Keratinocyte (primary cell): ENCODE data around the gene APLF. TPM values are rescaled to one million over a fixed set of nuclear protein-coding genes. Genes with fewer than 3 reads are reported as not detected.

ENCODE experiments used
- DNase-seq: peaks from one replicate; pipeline ENCODE4 v3.0.0-alpha.2; 2011; ENCODE audit warnings: low read depth, missing footprints, low spot score
- FAIRE-seq: peaks from 2 replicates; lab custom pipeline; 2011; peaks lifted over from hg19 to GRCh38; lab: Jason Lieb, UNC
- H2AFZ ChIP-seq: 2 replicates; pipeline ENCODE4 v1.6.0; 2012; ENCODE audit warnings: low read length, control low read depth, inconsistent platforms; ENCODE audit not compliant: control insufficient read depth
- H3K27ac ChIP-seq: 2 replicates; pipeline ENCODE4 v1.5.1; 2011; ENCODE audit warnings: low read length; ENCODE audit not compliant: control insufficient read depth, insufficient read depth
- H3K27me3 ChIP-seq: 3 replicates; pipeline ENCODE4 v1.6.0; 2011; ENCODE audit warnings: low read length; ENCODE audit not compliant: control insufficient read depth, insufficient read depth; ENCODE audit errors: extremely low read depth
- H3K36me3 ChIP-seq, 2 experiments: 2 replicates in 1 of 2; 3 replicates in 1 of 2; pipeline ENCODE4 v1.5.1; 2011; ENCODE audit warnings: low read length in 2 of 2, mild to moderate bottlenecking in 1 of 2; ENCODE audit not compliant: control insufficient read depth in 2 of 2, insufficient read depth in 2 of 2; ENCODE audit errors: extremely low read depth in 1 of 2
- H3K4me1 ChIP-seq: 3 replicates; pipeline ENCODE4 v1.5.1; 2011; ENCODE audit warnings: low read length; ENCODE audit not compliant: control insufficient read depth, insufficient read depth; ENCODE audit errors: extremely low read depth
- H3K4me2 ChIP-seq: 3 replicates; pipeline ENCODE4 v1.6.0; 2011; ENCODE audit warnings: low read depth, low read length; ENCODE audit not compliant: control insufficient read depth, insufficient read depth; ENCODE audit errors: extremely low read depth
- H3K4me3 ChIP-seq, 3 experiments: fragments of 200-600 bp in 1 of 3; sonication (generic) in 1 of 3; 2 replicates in 2 of 3; 3 replicates in 1 of 3; pipeline ENCODE4 v1.5.1; 2011 to 2016; ENCODE audit warnings: low read length in 3 of 3, mild to moderate bottlenecking in 3 of 3, control low read depth in 2 of 3, inconsistent platforms in 1 of 3, low read depth in 1 of 3, mixed read lengths in 1 of 3, mixed run types in 1 of 3, moderate library complexity in 1 of 3; ENCODE audit not compliant: control insufficient read depth in 2 of 3, insufficient read depth in 2 of 3; ENCODE audit errors: extremely low read depth in 1 of 3
- H3K79me2 ChIP-seq: 2 replicates; pipeline ENCODE4 v1.6.0; 2012; ENCODE audit warnings: low read length; ENCODE audit not compliant: control insufficient read depth, insufficient read depth
- H3K9ac ChIP-seq: 3 replicates; pipeline ENCODE4 v1.6.0; 2011; ENCODE audit warnings: low read length; ENCODE audit not compliant: control insufficient read depth, insufficient read depth; ENCODE audit errors: extremely low read depth
- H3K9me1 ChIP-seq: 3 replicates; pipeline ENCODE4 v1.6.0; 2011; ENCODE audit warnings: low read length; ENCODE audit not compliant: control insufficient read depth, insufficient read depth; ENCODE audit errors: extremely low read depth
- H3K9me3 ChIP-seq: 2 replicates; pipeline ENCODE4 v1.5.1; 2012; ENCODE audit warnings: low read depth, low read length; ENCODE audit not compliant: control insufficient read depth
- H4K20me1 ChIP-seq: 3 replicates; pipeline ENCODE4 v1.6.0; 2011; ENCODE audit warnings: low read length; ENCODE audit not compliant: control insufficient read depth, insufficient read depth; ENCODE audit errors: extremely low read depth
- EZH2 ChIP-seq: IDR thresholded peaks from one replicate; pipeline ENCODE4 v1.6.1; 2012; ENCODE audit warnings: inconsistent platforms, mild to moderate bottlenecking, low read length, moderate library complexity
- dilution Hi-C: fragments of 300-500 bp; cut with MboI; formaldehyde crosslinking; loops from one replicate; pipeline ENCODE4 v1.7.0; 2020; ENCODE audit warnings: low sequenced_read_pairs; ENCODE audit not compliant: extremely low pct_ligation_motif_present
- polyA plus RNA-seq, 5 experiments: library from polyadenylated mRNA; depleted of rRNA in 3 of 5; stranded (reverse) in 3 of 5; stranded (forward) in 1 of 5; unstranded in 1 of 5; fragments of >200 nt; gene quantifications; 1 replicate in 1 of 5; 2 replicates in 3 of 5; 3 replicates in 1 of 5; pipeline versions ENCODE4 v1.2.1 to v1.2.3, GENCODE V29; 2011 to 2012; ENCODE audit warnings: missing spikeins in 2 of 5, low read depth in 1 of 5, low replicate concordance in 1 of 5
- TF ChIP-seq, protein P1 (sequence below), 3 experiments: IDR thresholded peaks in 1 of 3; conservative IDR thresholded peaks in 1 of 3; optimal IDR thresholded peaks in 1 of 3; 2 replicates in 2 of 3; 3 replicates in 1 of 3; pipeline versions ENCODE3 to v1.5.1; 2011; ENCODE audit warnings: low read length in 3 of 3, mild to moderate bottlenecking in 3 of 3, moderate library complexity in 2 of 3, control low read depth in 1 of 3, inconsistent platforms in 1 of 3; ENCODE audit not compliant: insufficient read depth in 2 of 3; ENCODE audit errors: extremely low read depth in 1 of 3

The APLF gene
- polyA plus RNA-seq, 1 donor (not counting 4 experiments of a cell fraction or from before 2014, with no cell fraction given) = 3.0 TPM

DNA sequence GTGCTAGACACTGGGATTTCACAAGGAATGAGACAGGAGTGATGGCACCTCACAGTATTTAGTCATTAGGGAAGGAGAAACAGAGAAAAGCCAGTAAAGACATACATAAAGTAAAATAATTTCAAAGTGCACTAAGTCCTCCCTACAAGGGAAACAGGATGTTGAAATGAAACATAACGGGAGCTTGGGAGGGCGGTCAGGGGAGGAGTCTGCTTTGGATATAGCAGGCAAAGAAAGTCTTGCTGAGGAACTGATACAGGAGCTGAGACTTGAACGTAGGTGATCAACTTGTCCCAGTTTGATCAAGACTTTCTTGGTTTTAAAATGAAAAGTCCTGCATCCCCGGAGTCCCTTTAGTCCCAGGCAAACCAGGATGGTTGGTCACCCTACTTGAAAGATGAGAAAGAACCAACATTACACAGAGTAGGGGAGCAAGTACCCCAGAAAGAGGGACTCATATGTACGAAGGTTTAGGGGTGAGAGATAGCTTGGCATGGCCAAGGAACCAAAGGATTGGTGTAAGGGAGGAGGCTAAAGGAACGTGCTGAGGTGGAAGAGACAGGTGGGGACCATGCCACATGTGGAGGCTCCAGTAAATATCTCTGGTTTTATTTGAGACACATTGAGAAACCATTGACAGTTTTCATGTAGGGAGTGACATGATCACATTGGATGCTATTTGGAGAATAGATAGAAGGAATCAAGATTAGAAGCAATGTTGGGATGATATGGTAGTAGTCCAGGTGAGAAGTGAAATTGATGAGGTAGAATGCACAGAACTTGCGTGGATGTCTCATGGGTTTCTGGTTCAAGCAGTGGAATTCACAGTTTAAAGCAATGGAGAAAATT, 28.7 kb upstream of the APLF start:
- no peaks in the 10 kb centered on the region for H3K4me1 ChIP-seq
- dilution Hi-C loops = no loop called here
- H3K9me3 ChIP-seq = no peaks in the 10 kb centered on the region
- no peaks in the 10 kb centered on the region for H3K79me2 ChIP-seq
- DNase-seq = no peak
- H3K4me2 ChIP-seq = no peak overlapping the region
- no peak overlapping the region for H2AFZ ChIP-seq
- no peak for TF ChIP-seq EZH2
- TF ChIP-seq, protein P1, sequence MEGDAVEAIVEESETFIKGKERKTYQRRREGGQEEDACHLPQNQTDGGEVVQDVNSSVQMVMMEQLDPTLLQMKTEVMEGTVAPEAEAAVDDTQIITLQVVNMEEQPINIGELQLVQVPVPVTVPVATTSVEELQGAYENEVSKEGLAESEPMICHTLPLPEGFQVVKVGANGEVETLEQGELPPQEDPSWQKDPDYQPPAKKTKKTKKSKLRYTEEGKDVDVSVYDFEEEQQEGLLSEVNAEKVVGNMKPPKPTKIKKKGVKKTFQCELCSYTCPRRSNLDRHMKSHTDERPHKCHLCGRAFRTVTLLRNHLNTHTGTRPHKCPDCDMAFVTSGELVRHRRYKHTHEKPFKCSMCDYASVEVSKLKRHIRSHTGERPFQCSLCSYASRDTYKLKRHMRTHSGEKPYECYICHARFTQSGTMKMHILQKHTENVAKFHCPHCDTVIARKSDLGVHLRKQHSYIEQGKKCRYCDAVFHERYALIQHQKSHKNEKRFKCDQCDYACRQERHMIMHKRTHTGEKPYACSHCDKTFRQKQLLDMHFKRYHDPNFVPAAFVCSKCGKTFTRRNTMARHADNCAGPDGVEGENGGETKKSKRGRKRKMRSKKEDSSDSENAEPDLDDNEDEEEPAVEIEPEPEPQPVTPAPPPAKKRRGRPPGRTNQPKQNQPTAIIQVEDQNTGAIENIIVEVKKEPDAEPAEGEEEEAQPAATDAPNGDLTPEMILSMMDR (optimal IDR thresholded peaks at IDR 0.05 in 1 of 3, IDR thresholded peaks at IDR 0.05 in 1 of 3, conservative IDR thresholded peaks at IDR 0.05 in 1 of 3; ENCODE audit: extremely low read depth in 1 of 3, insufficient read depth in 2 of 3, low read length in 3 of 3) = no peak
- H3K9ac ChIP-seq = no peak overlapping the region
- no peaks in the 10 kb centered on the region for H3K36me3 ChIP-seq
- H3K4me3 ChIP-seq = no peak overlapping the region
- H4K20me1 ChIP-seq = no peaks in the 10 kb centered on the region
- no peak for FAIRE-seq
- H3K9me1 ChIP-seq = no peaks in the 10 kb centered on the region
- no peak overlapping the region for H3K27ac ChIP-seq
- H3K27me3 ChIP-seq = no peaks in the 10 kb centered on the region

GRCh38 chr2:68441179-68441993, 26.0 kb upstream of the APLF start:
- no peak for DNase-seq
- Histone ChIP-seq H3K36me3 (no peaks in the 10 kb centered on the region), H3K9me3 (no peaks in the 10 kb centered on the region), H3K4me3 (no peak overlapping the region), H3K27me3 (no peaks in the 10 kb centered on the region), H3K4me1 (no peaks in the 10 kb centered on the region), H3K27ac (no peak overlapping the region), H4K20me1 (no peaks in the 10 kb centered on the region), H2AFZ (no peak overlapping the region), H3K4me2 (no peak overlapping the region), H3K9me1 (no peaks in the 10 kb centered on the region), H3K9ac (no peak overlapping the region), H3K79me2 (no peaks in the 10 kb centered on the region)
- peak; percentile 97 for FAIRE-seq
- TF ChIP-seq, protein P1 (optimal IDR thresholded peaks at IDR 0.05 in 1 of 3, IDR thresholded peaks at IDR 0.05 in 1 of 3, conservative IDR thresholded peaks at IDR 0.05 in 1 of 3; ENCODE audit: extremely low read depth in 1 of 3, insufficient read depth in 2 of 3, low read length in 3 of 3) = peak; percentile 78 to 88 (median 82)
- TF ChIP-seq EZH2 = no peak
- dilution Hi-C loops = no loop called here
